Ectodermal cell (in vitro differentiated cells): ENCODE data around the gene LRRC8B.

Source experiments
- H3K27ac ChIP-seq: 2 replicates; pipeline ENCODE4 v1.7.0; 2013; ENCODE audit warnings: mild to moderate bottlenecking, low read depth, low read length; ENCODE audit not compliant: insufficient read depth, poor library complexity, severe bottlenecking
- H3K27me3 ChIP-seq: 2 replicates; pipeline ENCODE4 v1.7.0; 2013; ENCODE audit warnings: mild to moderate bottlenecking, low read length; ENCODE audit not compliant: insufficient read depth, control insufficient read depth, poor library complexity, severe bottlenecking
- H3K36me3 ChIP-seq: one replicate; pipeline ENCODE4 v1.7.0; 2013; ENCODE audit warnings: low read length; ENCODE audit not compliant: control insufficient read depth, insufficient read depth
- H3K4me1 ChIP-seq: one replicate; pipeline ENCODE4 v1.7.0; 2013; ENCODE audit warnings: low read length; ENCODE audit not compliant: control insufficient read depth, insufficient read depth
- H3K4me3 ChIP-seq: 2 replicates; pipeline ENCODE4 v1.7.0; 2013; ENCODE audit warnings: low read depth, low read length, control low read depth; ENCODE audit not compliant: insufficient read depth
- H3K9me3 ChIP-seq: 2 replicates; pipeline ENCODE4 v1.7.0; 2013; ENCODE audit warnings: mild to moderate bottlenecking, low read length, moderate library complexity; ENCODE audit not compliant: control insufficient read depth
- whole genome bisulfite sequencing, 2 experiments: methylation state at CpG; one replicate each; pipeline ENCODE4 v1.1.7; 2013; ENCODE audit warnings: missing lambda C conversion rate in 2 of 2; 5-methylcytosine and 5-hydroxymethylcytosine counted together

LRRC8B gene

GRCh38 chr1:89523572-89524368 lies 859 bp upstream of the LRRC8B start:
- H3K36me3 ChIP-seq, result peaks cover 2% of the 10 kb centered on the region
- no peaks in the 10 kb centered on the region for H3K27me3 ChIP-seq
- WGBS, 2 experiments, result 18% methylated on average over 21 of the region's 21 CpGs
- peak overlapping the region; percentile 95 for H3K4me3 ChIP-seq
- H3K27ac ChIP-seq, result peak overlapping the region; percentile 93
- peaks cover 10% of the 10 kb centered on the region for H3K4me1 ChIP-seq
- no peaks in the 10 kb centered on the region for H3K9me3 ChIP-seq

- 3 to 4% methylated on average over 35 of the region's 35 CpGs for WGBS, 2 experiments
- H3K27me3 ChIP-seq, result no peaks in the 10 kb centered on the region
- H3K27ac ChIP-seq, result peak overlapping the region; percentile 93
- H3K4me1 ChIP-seq, result peaks cover 10% of the 10 kb centered on the region
- no peaks in the 10 kb centered on the region for H3K9me3 ChIP-seq
- peaks cover 2% of the 10 kb centered on the region for H3K36me3 ChIP-seq
- peak overlapping the region; percentile 95 for H3K4me3 ChIP-seq
Measured at GRCh38 chr1:89525169-89525855, 683 bp downstream of the LRRC8B start.

GRCh38 chr1:89527256-89527655 lies 2.6 kb downstream of the LRRC8B start:
- H3K27me3 ChIP-seq, result no peaks in the 10 kb centered on the region
- no peak overlapping the region for H3K4me3 ChIP-seq
- H3K9me3 ChIP-seq, result no peaks in the 10 kb centered on the region
- peaks cover 2% of the 10 kb centered on the region for H3K36me3 ChIP-seq
- no CpG with 5 or more reads among the region's 1 CpG for WGBS, 2 experiments
- H3K27ac ChIP-seq, result no peak overlapping the region
- H3K4me1 ChIP-seq, result peaks cover 13% of the 10 kb centered on the region

GRCh38 chr1:89527750-89528381 lies 3.2 kb downstream of the LRRC8B start:
- peaks cover 2% of the 10 kb centered on the region for H3K36me3 ChIP-seq
- H3K27me3 ChIP-seq, result no peaks in the 10 kb centered on the region
- no peaks in the 10 kb centered on the region for H3K9me3 ChIP-seq
- peaks cover 13% of the 10 kb centered on the region for H3K4me1 ChIP-seq
- 77 to 82% methylated on average over 2 of the region's 2 CpGs for WGBS, 2 experiments
- H3K4me3 ChIP-seq, result no peak overlapping the region
- H3K27ac ChIP-seq, result no peak overlapping the region

- no peaks in the 10 kb centered on the region for H3K9me3 ChIP-seq
- H3K27ac ChIP-seq, result no peak overlapping the region
- H3K27me3 ChIP-seq, result no peaks in the 10 kb centered on the region
- peaks cover 11% of the 10 kb centered on the region for H3K4me1 ChIP-seq
- H3K36me3 ChIP-seq, result peaks cover 2% of the 10 kb centered on the region
- no peak overlapping the region for H3K4me3 ChIP-seq
Measured at GRCh38 chr1:89528382-89528780, 3.8 kb downstream of the LRRC8B start.

GRCh38 chr1:89529196-89529595 lies 4.6 kb downstream of the LRRC8B start:
- no peak overlapping the region for H3K27ac ChIP-seq
- no peaks in the 10 kb centered on the region for H3K27me3 ChIP-seq
- peaks cover 2% of the 10 kb centered on the region for H3K36me3 ChIP-seq
- H3K9me3 ChIP-seq, result no peaks in the 10 kb centered on the region
- no peak overlapping the region for H3K4me3 ChIP-seq
- peaks cover 6% of the 10 kb centered on the region for H3K4me1 ChIP-seq
- WGBS, 2 experiments, result 90 to 93% methylated on average over 2 of the region's 2 CpGs

- Histone ChIP-seq H3K27me3 (no peaks in the 10 kb centered on the region), H3K9me3 (no peaks in the 10 kb centered on the region), H3K4me3 (no peak overlapping the region), H3K4me1 (peaks cover 6% of the 10 kb centered on the region), H3K36me3 (peaks cover 2% of the 10 kb centered on the region), H3K27ac (no peak overlapping the region)
- 40 to 41% methylated on average over 8 of the region's 8 CpGs for WGBS, 2 experiments
Measured at GRCh38 chr1:89530444-89531089, 5.9 kb downstream of the LRRC8B start.

- no peak overlapping the region for H3K27ac ChIP-seq
- WGBS, 2 experiments, result 93 to 95% methylated on average over 3 of the region's 3 CpGs
- H3K36me3 ChIP-seq, result peaks cover 2% of the 10 kb centered on the region
- H3K27me3 ChIP-seq, result no peaks in the 10 kb centered on the region
- H3K9me3 ChIP-seq, result no peaks in the 10 kb centered on the region
- peaks cover 6% of the 10 kb centered on the region for H3K4me1 ChIP-seq
- no peak overlapping the region for H3K4me3 ChIP-seq
Measured at GRCh38 chr1:89531480-89532139, 7.0 kb downstream of the LRRC8B start.

- H3K27me3 ChIP-seq, result no peaks in the 10 kb centered on the region
- no peak overlapping the region for H3K27ac ChIP-seq
- H3K4me3 ChIP-seq, result no peak overlapping the region
- WGBS, 2 experiments, result 89 to 100% methylated on average over 3 to 4 of the region's 4 CpGs
- no peaks in the 10 kb centered on the region for H3K9me3 ChIP-seq
- peaks cover 2% of the 10 kb centered on the region for H3K36me3 ChIP-seq
- H3K4me1 ChIP-seq, result peaks cover 6% of the 10 kb centered on the region
Measured at GRCh38 chr1:89532228-89532627, 7.6 kb downstream of the LRRC8B start.
